ENCODE results near the gene CAMTA1. TPM values are rescaled to one million over a fixed set of nuclear protein-coding genes. Genes with fewer than 3 reads are reported as not detected.

The CAMTA1 gene
- total RNA-seq, 1 donor from 2014 or later: 77.6 TPM

- H3K4me3 Mint-ChIP-seq (ENCODE audit: unreplicated experiment): peak overlapping the region; percentile 50
- no peak overlapping the region for H3K4me2 ChIP-seq (ENCODE audit: low read length)
- H3K27me3 Mint-ChIP-seq (ENCODE audit: low read depth, unreplicated experiment): no peaks in the 10 kb centered on the region
- no peak overlapping the region for H3K4me3 ChIP-seq (ENCODE audit: insufficient read depth, low read depth, low read length)
- no peaks in the 10 kb centered on the region for H3K9me3 Mint-ChIP-seq (ENCODE audit: unreplicated experiment)
- H3K36me3 Mint-ChIP-seq (ENCODE audit: low read depth, unreplicated experiment): peaks cover 2% of the 10 kb centered on the region
- H3K9ac ChIP-seq (ENCODE audit: low read length): no peak overlapping the region
- no peaks in the 10 kb centered on the region for H3K27me3 ChIP-seq (ENCODE audit: insufficient read depth, low read length)
- H3K27ac Mint-ChIP-seq (ENCODE audit: unreplicated experiment): no peak overlapping the region
- DNase-seq (ENCODE audit: low read depth) (no peak), FAIRE-seq (no peak)
- no peaks in the 10 kb centered on the region for H3K9me3 ChIP-seq (ENCODE audit: insufficient read depth, low read depth, low read length)
- H3K79me2 ChIP-seq (ENCODE audit: insufficient read depth, low read length): peaks cover 31% of the 10 kb centered on the region
- H3K36me3 ChIP-seq (ENCODE audit: insufficient read depth, low read length): no peaks in the 10 kb centered on the region
- H2AFZ ChIP-seq (ENCODE audit: low read depth, low read length): no peak overlapping the region
- TF ChIP-seq CTCF (IDR thresholded peaks at IDR 0.05; ENCODE audit: insufficient read depth, low read depth, low read length): no peak
- no peak for TF ChIP-seq EZH2 (IDR thresholded peaks at IDR 0.05; ENCODE audit: insufficient read depth, low read length)
- peaks cover 8% of the 10 kb centered on the region for H4K20me1 ChIP-seq (ENCODE audit: insufficient read depth, low read length)
- peaks cover 44% of the 10 kb centered on the region for H3K4me1 ChIP-seq (ENCODE audit: insufficient read depth, low read length)
- H3K4me1 Mint-ChIP-seq (ENCODE audit: low read depth, unreplicated experiment): peaks cover 43% of the 10 kb centered on the region
- no peak overlapping the region for H3K27ac ChIP-seq (ENCODE audit: low read depth, low read length)
Measured at GRCh38 chr1:6871300-6871972, 86.2 kb downstream of the CAMTA1 start.

- Histone ChIP-seq H3K9ac (ENCODE audit: low read length) (no peak overlapping the region), H4K20me1 (ENCODE audit: insufficient read depth, low read length) (peaks cover 8% of the 10 kb centered on the region), H3K4me3 (ENCODE audit: insufficient read depth, low read depth, low read length) (no peak overlapping the region), H3K79me2 (ENCODE audit: insufficient read depth, low read length) (peaks cover 21% of the 10 kb centered on the region), H3K27me3 (ENCODE audit: insufficient read depth, low read length) (no peaks in the 10 kb centered on the region), H3K4me1 (ENCODE audit: insufficient read depth, low read length) (peaks cover 41% of the 10 kb centered on the region), H3K27ac (ENCODE audit: low read depth, low read length) (peak overlapping the region; percentile 28), H3K4me2 (ENCODE audit: low read length) (peak overlapping the region; percentile 15), H3K9me3 (ENCODE audit: insufficient read depth, low read depth, low read length) (no peaks in the 10 kb centered on the region), H2AFZ (ENCODE audit: low read depth, low read length) (no peak overlapping the region), H3K36me3 (ENCODE audit: insufficient read depth, low read length) (no peaks in the 10 kb centered on the region)
- H3K4me3 Mint-ChIP-seq (ENCODE audit: unreplicated experiment): no peak overlapping the region
- H3K4me1 Mint-ChIP-seq (ENCODE audit: low read depth, unreplicated experiment): peaks cover 32% of the 10 kb centered on the region
- H3K9me3 Mint-ChIP-seq (ENCODE audit: unreplicated experiment): no peaks in the 10 kb centered on the region
- peaks cover 5% of the 10 kb centered on the region for H3K36me3 Mint-ChIP-seq (ENCODE audit: low read depth, unreplicated experiment)
- H3K27me3 Mint-ChIP-seq (ENCODE audit: low read depth, unreplicated experiment): no peaks in the 10 kb centered on the region
- FAIRE-seq: peak; percentile 13
- DNase-seq (ENCODE audit: low read depth): peak; percentile 33
- TF ChIP-seq CTCF (IDR thresholded peaks at IDR 0.05; ENCODE audit: insufficient read depth, low read depth, low read length) (no peak), EZH2 (IDR thresholded peaks at IDR 0.05; ENCODE audit: insufficient read depth, low read length) (no peak)
- H3K27ac Mint-ChIP-seq (ENCODE audit: unreplicated experiment): no peak overlapping the region
Measured at GRCh38 chr1:6872573-6873261, 87.5 kb downstream of the CAMTA1 start.

Data from astrocyte (in vitro differentiated cells and primary cell).